ENCODE results near the gene JADE3.

DNA sequence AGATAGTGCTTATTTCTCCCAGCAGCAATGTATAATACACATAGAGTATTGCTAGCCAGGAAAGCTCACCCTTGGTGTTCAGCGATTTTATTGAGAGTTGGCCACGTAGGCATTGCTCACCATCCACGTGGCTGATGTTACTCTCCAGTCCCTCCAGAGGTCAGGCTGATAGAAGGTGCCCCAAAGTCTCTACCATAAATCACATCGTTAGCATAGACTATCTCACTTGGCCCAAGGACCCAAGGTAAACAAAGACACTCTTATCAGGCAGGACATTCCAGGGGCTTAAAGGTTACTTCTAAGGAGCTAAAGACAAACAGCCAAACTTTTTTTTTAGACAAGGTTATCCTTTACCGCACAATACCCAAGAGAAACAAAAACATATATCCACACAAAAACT, 135.8 kb downstream of the JADE3 start:
- TF ChIP-seq CTCF (IDR thresholded peaks at IDR 0.05; ENCODE audit: borderline replicate concordance, extremely low read depth, low read length, poor library complexity, severe bottlenecking) (no peak), EZH2 (IDR thresholded peaks at IDR 0.05; ENCODE audit: borderline replicate concordance, low read depth, low read length, severe bottlenecking) (no peak)

Measured in DND-41 (cell line).